SK-N-SH treated with all-trans-retinoic acid at 6 μM for 48 hours (cell line): ENCODE measurements around the gene CDH4.

Source experiments
- BACH2 ChIP-seq: fragments of 250-450 bp; sonication (Bioruptor Pico); IDR thresholded peaks from 2 replicates; pipeline ENCODE4 v1.9.0; 2021; ENCODE audit warnings: mild to moderate bottlenecking, borderline replicate concordance
- CSRNP3 ChIP-seq: fragments of 250-450 bp; sonication (Bioruptor Pico); IDR thresholded peaks from 2 replicates; pipeline ENCODE4 v1.5.1; 2021; ENCODE audit warnings: mild to moderate bottlenecking, moderate library complexity
- GLIS3 ChIP-seq: fragments of 250-450 bp; sonication (Bioruptor Pico); IDR thresholded peaks from 2 replicates; pipeline ENCODE4 v1.5.0; 2020; ENCODE audit warnings: mild to moderate bottlenecking, moderate library complexity
- OSR1 ChIP-seq: fragments of 250-450 bp; sonication (Bioruptor Pico); IDR thresholded peaks from 2 replicates; pipeline ENCODE4 v1.8.0; 2022; ENCODE audit warnings: moderate library complexity, mild to moderate bottlenecking, inconsistent platforms
- PATZ1 ChIP-seq: fragments of 250-450 bp; sonication (Bioruptor Pico); IDR thresholded peaks from 2 replicates; pipeline ENCODE4 v1.8.0; 2020; ENCODE audit warnings: mild to moderate bottlenecking, moderate library complexity, borderline replicate concordance
- POU6F1 ChIP-seq: fragments of 250-450 bp; sonication (Bioruptor Pico); IDR thresholded peaks from 2 replicates; pipeline ENCODE4 v1.8.0; 2021; ENCODE audit warnings: low read depth, mild to moderate bottlenecking, moderate library complexity, borderline replicate concordance
- PPARA ChIP-seq: fragments of 250-450 bp; sonication (Bioruptor Pico); IDR thresholded peaks from 2 replicates; pipeline ENCODE4 v1.5.0; 2020; ENCODE audit warnings: mild to moderate bottlenecking, borderline replicate concordance
- RARB ChIP-seq: fragments of 250-450 bp; sonication (Bioruptor Pico); IDR thresholded peaks from 2 replicates; pipeline ENCODE4 v1.8.0; 2021; ENCODE audit warnings: mild to moderate bottlenecking, moderate library complexity
- SNAI2 ChIP-seq: fragments of 250-450 bp; sonication (Bioruptor Pico); IDR thresholded peaks from 2 replicates; pipeline ENCODE4 v1.5.0; 2020; ENCODE audit warnings: mild to moderate bottlenecking, moderate library complexity
- ZFP30 ChIP-seq: fragments of 450-650 bp; formaldehyde crosslinking; IDR thresholded peaks from 2 replicates; pipeline ENCODE4 v1.5.0; 2022; ENCODE audit warnings: mild to moderate bottlenecking, moderate library complexity
- ZNF565 ChIP-seq: fragments of 450-650 bp; formaldehyde crosslinking; conservative IDR thresholded peaks from 2 replicates; pipeline ENCODE4 v1.5.0; 2020; ENCODE audit warnings: low read depth, mild to moderate bottlenecking, moderate library complexity

- TF ChIP-seq PATZ1 (CRISPR knock-in tag) (no peak), POU6F1 (no peak), CSRNP3 (no peak), ZFP30 (no peak), OSR1 (no peak), BACH2 (CRISPR knock-in tag) (no peak), RARB (CRISPR knock-in tag) (no peak), GLIS3 (CRISPR knock-in tag) (no peak), SNAI2 (CRISPR knock-in tag) (no peak), PPARA (no peak), ZNF565 (CRISPR knock-in tag) (no peak)
These were observed 279.7 kb downstream of the CDH4 start for GRCh38 chr20:61531553-61532345.
